SIG-M5 (cell line): ENCODE measurements around the gene UMAD1.

Experiments
- DNase-seq: peaks from one replicate; lab custom pipeline; 2025; lab: John Stamatoyannopoulos, UW

Gene UMAD1

GRCh38 chr7:7883394-7883793 lies 242.8 kb downstream of the UMAD1 start:
- no peak for DNase-seq

- no peak for DNase-seq
These were observed 244.3 kb downstream of the UMAD1 start for GRCh38 chr7:7884855-7885254.

- DNase-seq, result no peak
These were observed 249.4 kb downstream of the UMAD1 start for GRCh38 chr7:7889791-7890568.

- DNase-seq, result no peak
These were observed 254.6 kb downstream of the UMAD1 start for GRCh38 chr7:7895004-7895650.

GRCh38 chr7:7895754-7896153 lies 255.2 kb downstream of the UMAD1 start:
- no peak for DNase-seq

DNA sequence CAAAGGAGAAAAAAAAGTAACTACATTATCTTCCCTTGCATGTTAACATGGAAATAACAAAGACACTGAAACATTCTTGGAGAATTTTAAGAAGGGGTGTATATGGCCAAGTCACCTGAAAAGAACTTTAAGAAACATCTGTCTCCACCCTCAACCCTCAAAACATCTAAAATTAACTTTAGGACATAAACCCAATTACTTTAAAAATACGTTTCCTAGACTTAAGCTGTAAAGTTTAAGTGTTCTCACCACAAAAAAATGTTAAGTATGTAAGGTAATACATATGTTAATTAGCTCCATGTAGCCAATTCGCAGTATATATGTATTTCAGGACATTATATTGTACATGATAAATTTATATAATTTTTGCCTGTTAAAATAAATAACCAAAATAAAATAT lies 257.0 kb downstream of the UMAD1 start:
- no peak for DNase-seq

GRCh38 chr7:7897949-7898515 lies 257.5 kb downstream of the UMAD1 start:
- no peak for DNase-seq

DNA sequence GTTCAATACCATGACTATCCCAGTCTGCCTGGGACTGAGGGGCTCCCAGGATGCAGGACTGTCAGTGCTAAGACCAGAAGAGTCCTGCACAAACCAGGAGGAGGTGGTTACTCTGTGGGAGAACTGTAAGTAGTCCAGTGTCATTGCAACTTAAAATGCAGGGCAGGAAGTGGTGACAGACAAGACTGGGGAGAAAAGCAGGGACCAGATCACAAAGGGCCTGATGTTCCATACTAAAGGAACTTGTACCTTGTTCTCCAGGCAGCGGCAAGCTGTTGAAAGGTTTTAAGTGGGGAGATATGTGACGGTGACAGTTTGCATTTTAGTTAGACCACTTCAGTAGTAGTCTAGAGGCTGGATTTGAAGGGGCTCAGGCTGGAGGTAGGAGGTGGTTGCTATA lies 262.3 kb downstream of the UMAD1 start:
- DNase-seq, result no peak

DNA sequence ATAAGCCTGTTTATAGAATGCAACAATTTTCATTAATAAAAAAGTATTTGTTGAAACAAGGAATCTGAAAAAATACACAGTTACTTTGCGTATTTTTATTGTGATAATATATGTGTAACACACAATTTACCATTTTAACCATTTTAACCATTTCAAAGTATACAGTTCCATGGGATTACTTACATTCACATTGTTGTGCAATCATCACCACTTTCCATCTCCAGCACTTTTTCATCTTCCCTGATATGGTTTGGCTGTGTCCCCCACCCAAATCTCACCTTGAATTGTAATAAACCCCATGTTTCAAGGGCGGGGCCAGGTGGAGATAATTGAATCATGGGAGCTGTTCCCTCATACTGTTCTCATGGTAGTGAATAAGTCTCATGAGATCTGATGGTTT lies 266.8 kb downstream of the UMAD1 start:
- DNase-seq, result no peak

DNA sequence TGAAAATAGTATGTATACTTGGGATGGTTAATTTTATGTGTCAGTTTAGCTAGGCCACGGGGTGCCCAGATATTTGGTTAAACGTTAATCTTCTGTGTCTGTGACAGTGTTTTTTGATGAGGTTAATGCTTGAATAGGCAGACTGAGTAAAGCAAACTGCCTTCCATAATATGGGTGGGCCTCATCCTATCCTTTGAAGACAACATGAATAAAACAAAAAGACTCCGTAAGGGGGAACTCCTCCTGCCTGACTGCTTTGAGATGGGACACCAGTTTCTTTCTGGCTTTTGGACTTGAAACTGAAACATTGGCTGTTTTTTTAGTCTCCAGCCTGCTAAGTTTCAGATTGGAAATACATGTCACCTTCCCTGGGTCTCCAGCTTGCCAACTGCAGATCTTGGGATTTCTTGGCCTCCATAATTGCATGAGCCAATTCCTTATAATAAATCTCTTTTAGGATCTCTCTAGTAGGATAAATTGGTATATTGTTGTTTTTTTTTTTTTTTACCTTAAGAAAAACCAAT lies 268.1 kb downstream of the UMAD1 start:
- no peak for DNase-seq

DNA sequence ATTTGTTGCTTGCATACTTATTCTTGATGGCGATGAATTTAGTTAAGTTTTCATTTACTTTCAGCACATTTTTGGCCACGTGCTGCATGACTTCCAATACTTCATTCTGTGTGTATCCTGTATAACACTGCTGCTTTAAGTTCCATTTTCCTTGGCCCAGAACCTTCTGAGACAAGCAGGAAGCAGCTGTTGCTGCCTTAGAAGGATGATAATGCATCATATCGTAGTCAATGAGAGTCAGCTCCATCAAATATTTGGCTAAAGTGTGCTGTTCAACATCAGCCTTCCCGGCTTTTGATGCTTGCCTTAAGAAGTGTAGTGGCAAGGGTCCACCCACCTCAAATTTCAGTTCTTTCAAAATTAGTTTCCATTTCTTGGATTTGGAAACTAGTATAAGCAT lies 268.8 kb downstream of the UMAD1 start:
- DNase-seq, result no peak

DNA sequence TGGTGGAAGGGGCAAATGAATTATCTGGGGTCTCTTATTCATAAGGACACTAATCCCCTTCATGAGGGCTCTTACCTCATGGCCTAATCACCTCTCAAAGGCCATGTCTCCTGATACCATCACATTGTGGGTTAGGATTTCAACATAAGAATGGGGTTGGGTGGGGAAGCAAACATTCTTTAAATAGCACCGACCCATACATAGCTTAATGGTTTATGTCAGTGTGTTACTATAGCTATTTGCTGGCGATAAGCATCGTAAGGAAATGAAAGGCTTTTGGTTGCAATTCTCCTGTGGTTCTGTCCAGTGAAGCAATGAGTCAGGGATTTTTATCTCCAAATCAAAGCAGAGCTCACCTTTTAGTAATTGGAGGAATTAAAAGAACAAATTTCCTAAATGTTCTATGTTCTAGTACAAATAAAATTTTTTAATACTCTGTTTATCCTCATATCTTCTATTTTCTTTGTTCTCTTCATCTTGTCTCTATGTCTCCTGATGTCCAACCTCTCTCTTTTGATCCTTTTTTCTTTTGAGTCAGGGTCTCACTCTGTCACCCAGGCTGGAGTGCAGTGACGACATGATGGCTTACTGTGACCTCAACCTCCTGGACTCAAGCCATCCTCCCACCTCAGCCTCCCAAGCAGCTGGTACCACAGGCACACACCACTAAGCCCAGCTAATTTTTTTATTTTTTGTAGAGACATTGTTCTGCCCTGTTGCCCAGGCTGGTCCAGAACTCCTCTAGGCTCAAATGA lies 271.0 kb downstream of the UMAD1 start:
- no peak for DNase-seq

DNA sequence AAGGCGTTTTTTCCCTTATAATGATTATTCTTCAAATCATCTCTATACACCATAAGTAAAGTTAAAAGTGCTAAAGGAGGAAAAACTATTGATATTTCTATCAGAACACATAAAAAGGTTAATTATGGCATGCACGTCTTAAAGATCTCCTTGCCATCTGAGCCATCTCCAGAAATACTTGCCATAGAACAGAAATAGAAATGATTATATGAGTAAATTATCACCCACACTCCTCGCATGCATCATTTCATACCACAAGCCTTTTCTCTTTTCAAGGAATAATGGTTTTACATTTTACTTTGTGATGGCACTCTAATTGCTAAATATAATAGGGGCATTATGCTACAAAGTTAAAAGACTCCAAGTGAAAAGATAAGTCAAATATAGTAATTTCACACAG lies 272.4 kb downstream of the UMAD1 start:
- no peak for DNase-seq

DNA sequence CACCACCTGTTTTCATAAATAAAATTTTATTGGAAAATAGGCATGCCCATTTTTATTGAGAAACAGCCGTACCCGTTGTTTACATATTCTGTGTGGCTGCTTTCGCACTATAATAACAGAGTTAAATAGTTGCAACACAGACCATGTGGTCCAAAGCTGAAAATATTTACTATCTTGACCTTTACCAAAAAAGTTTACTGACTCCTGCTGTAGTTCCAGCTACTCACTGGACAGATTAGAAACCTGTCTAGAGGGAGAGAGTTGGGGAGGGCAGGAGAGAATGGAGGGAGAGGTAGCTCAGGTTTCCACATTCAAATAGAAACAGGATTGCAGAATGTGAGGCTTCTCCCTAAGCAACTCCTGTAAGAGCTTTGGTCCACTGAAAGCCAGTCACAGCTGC lies 273.0 kb downstream of the UMAD1 start:
- DNase-seq, result no peak

DNA sequence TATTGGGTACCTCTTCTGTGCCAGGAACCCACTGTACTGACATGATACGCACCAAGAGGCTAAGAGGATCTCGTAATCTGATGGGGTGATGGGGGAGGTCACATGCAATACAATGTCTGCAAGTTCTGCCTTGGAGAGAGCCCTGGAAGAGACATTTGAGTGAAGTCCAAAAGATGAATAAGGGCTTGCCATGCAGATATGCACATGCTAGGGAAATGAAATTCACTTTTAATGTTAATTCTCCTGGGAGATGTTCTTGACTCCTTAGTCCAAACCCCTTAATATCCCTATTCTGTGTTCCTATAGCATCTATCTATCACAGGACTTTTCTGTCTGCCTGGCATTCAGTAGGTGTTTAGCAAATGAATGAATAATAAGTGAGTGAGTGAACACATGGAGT lies 274.0 kb downstream of the UMAD1 start:
- DNase-seq, result no peak

DNA sequence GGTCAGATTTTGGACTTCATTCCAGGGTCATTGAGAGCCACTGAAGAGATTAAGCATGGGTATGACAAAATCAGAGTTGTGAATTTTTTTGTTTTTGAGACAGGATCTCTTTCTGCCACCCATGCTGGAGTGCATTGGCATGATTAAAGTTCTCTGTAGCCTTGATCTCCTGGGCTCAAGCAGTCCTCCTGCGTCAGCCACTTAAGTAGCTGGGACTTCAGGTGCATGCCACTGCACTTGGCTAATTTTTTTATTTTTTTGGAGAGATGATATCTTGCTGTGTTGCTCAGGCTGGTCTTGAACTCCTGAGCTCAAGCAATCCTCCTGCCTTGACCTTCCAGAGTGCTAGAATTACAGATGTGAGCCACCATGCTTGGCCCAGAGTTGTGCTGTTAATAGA lies 275.5 kb downstream of the UMAD1 start:
- no peak for DNase-seq

DNA sequence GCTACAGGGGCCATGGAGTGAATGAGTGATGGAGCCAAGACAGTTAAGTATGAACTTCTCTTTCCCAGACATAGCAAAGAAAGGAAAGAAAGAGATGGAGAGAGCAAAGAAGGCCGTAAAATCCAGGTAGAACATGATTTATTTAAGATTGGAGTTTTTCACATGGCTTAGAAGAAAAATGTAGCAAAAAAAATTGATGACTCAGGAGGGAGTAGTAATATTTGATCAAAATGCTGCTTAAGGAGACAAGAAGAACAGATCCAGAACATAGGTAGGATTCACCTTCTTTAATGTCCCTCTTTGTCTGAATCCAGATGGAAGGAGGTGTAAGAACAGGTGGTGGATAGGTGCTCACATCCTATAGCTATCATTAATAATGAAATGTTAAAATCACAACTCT lies 277.0 kb downstream of the UMAD1 start:
- DNase-seq, result no peak

DNA sequence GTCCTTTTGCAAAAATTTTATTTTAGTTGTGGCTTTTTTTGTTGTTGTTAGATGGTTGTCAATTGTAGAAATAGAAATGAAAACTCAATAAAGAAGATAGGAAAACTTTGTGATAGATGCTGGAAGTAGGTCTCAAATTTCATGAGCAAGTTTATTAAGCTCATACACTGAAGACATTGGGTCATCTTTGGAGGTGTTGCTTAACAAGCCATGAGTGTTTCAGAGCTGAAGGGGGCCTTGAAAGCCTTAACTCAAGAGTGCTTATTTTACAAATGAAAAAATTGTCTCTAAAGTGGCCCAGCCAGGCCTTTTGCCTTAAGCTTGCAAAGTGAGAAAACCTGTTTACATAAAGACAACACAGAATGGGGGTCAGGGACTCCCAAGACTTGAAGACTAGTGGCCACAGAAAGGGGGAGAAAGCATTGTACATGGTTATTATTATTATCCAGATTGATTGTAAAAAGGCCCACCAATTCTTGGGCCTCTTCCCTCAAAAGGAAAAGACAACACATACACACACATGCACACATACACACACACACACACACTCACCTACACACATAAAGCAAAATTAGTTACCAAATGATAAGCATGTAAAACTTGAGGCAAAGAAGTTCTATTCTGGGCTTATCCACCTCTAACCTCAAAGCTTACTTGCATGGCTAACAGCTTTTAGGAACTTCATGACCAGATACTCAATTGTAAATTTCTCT lies 278.3 kb downstream of the UMAD1 start:
- no peak for DNase-seq

DNA sequence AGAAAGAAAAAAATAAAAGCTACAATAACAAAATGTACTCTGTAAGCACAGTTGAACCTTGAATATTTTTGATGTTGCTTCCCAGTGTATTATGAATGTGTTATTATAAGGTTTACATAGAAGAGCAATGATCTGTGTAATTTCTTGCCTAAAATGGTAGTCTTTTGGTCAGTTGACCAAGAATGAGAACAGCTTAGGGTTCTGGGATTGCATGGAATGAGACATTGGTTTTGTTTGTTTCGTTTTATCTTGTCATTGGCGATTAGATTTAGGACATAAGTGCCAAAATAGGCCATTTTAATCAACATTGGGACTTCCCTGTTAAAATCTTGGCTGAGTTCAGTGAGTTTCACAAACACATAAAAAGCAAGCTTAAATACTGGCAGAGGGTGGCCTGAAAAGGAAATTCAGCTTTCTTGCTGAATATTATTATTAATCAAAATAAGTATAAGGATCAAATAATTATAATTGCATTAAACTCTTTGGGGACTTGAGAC lies 278.9 kb downstream of the UMAD1 start:
- DNase-seq, result no peak

GRCh38 chr7:7920056-7920455 lies 279.5 kb downstream of the UMAD1 start:
- DNase-seq, result no peak

DNA sequence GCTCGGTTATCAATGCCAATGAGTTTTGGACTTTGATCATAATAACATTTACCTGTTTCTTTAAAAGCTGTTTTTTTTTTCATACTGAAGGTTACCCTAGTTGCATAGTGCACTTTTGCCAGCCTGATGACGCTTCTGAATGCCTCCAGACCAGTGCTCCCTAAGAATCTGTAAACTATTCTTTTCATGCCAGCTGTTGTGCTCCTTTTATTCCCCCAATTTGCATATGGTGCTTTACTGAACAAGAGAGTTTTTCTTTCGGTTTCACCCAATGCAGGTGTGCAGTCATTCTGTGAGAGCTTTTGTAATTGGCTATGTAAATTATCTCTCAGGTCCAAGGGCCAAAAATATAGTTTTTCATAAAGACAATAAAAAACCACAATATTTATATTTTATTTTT lies 279.9 kb downstream of the UMAD1 start:
- no peak for DNase-seq

DNA sequence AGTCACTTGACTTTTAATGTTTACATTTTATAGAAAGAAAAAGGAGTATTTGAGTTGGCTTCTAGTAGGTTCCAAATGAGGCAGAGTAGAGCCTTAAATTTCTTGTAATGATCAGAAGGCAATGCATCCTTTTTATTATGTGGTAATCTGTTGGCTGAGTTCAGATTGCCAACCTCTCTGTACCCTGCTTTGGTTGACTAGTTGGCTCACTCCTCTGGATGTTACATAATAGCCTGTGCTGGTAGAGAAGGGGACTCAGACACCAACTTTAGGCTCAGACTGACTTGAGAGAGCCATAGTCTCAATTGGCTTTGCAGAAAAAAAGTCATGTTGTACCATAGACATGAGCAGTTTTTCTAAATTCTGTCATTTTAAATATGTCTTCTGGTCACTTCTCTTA lies 281.3 kb downstream of the UMAD1 start:
- no peak for DNase-seq
